Stimulated activated naive B cell treated with anti-CD40 and anti-IgM and Interleukin-4, amounts not matched to agents 10 μg/mL and 1 μg/mL and 100 μg/mL, for 72 hours (primary cell): ENCODE measurements around the gene KAZN.
"Not testable (repeated sequence)": the region's sequence is repeated elsewhere in the genome, so short reads cannot be mapped to it uniquely, and the experiment has no call there.

Experiments used
- ATAC-seq, 2 donors: fragments of 150-1000 bp; cut with Tn5 transposase; replicated peaks; 2 replicates each; pipeline ENCODE4 v1.10.0; 2021; ENCODE audit warnings: moderate library complexity in 1 of 2
- DNase-seq: peaks from one replicate; pipeline ENCODE4 v3.0.0; 2021
- H3K27ac Mint-ChIP-seq: one replicate; pipeline ENCODE4 v1.8.0; 2022; ENCODE audit warnings: mild to moderate bottlenecking, mixed read lengths
- H3K27me3 Mint-ChIP-seq, 2 donors: one replicate each; pipeline ENCODE4 v1.8.0; 2022; ENCODE audit warnings: mixed read lengths in 2 of 2
- H3K36me3 Mint-ChIP-seq, 2 donors: one replicate each; pipeline ENCODE4 v1.8.0; 2022; ENCODE audit warnings: mixed read lengths in 2 of 2, mild to moderate bottlenecking in 1 of 2
- H3K4me1 Mint-ChIP-seq, 2 donors: one replicate each; pipeline ENCODE4 v1.8.0; 2022; ENCODE audit warnings: mixed read lengths in 2 of 2, mild to moderate bottlenecking in 1 of 2
- H3K4me3 Mint-ChIP-seq, 2 donors: one replicate each; pipeline ENCODE4 v1.8.0; 2022; ENCODE audit warnings: mild to moderate bottlenecking in 2 of 2, mixed read lengths in 2 of 2, moderate library complexity in 1 of 2
- H3K9me3 Mint-ChIP-seq, 2 donors: one replicate each; pipeline ENCODE4 v1.8.0; 2022; ENCODE audit warnings: mixed read lengths in 2 of 2, mild to moderate bottlenecking in 1 of 2

KAZN gene

DNA sequence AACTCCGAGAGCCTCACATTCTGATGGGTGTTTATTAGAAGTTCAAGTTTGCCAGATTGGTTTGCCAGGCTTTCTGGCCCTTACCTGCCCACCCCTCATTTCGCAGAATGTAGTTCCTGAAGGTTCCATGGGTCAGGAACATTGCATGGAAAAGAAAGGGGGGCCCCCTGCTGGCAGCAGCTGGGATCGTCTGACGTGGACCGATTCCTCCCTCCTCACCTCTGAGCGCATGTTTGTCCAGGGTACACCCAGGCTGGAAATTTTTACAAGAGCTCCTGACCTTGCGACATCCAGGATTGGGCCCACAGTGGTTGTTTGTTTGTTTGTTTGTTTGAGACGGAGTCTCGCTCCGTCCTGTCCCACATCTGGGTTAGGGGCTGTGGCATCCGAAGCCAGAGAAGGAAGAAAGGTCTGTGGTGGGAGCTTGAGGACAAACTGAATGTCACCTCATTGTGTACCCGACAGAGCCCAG lies 429.1 kb downstream of the KAZN start:
- H3K4me1 Mint-ChIP-seq = no peaks in the 10 kb centered on the region
- no peaks in the 10 kb centered on the region for H3K9me3 Mint-ChIP-seq
- DNase-seq (no peak), ATAC-seq (peak in 1 of 2 donors; percentile 38)
- H3K27ac Mint-ChIP-seq = no peak overlapping the region
- H3K27me3 Mint-ChIP-seq = peaks cover 5 to 12% of the 10 kb centered on the region in 2 donors
- H3K4me3 Mint-ChIP-seq = no peak overlapping the region
- H3K36me3 Mint-ChIP-seq = no peaks in the 10 kb centered on the region

GRCh38 chr1:15028102-15028501 lies 429.6 kb downstream of the KAZN start:
- DNase-seq (no peak), ATAC-seq (no peak)
- Mint-ChIP-seq H3K27me3 (peaks cover 2 to 12% of the 10 kb centered on the region in 2 donors), H3K36me3 (no peaks in the 10 kb centered on the region), H3K4me1 (no peaks in the 10 kb centered on the region), H3K4me3 (no peak overlapping the region), H3K9me3 (no peaks in the 10 kb centered on the region), H3K27ac (no peak overlapping the region)

GRCh38 chr1:15028616-15029015 lies 430.1 kb downstream of the KAZN start:
- no peak overlapping the region for H3K4me3 Mint-ChIP-seq
- ATAC-seq (no peak), DNase-seq (no peak)
- H3K9me3 Mint-ChIP-seq = no peaks in the 10 kb centered on the region
- peaks cover 0 to 12% of the 10 kb centered on the region in 2 donors for H3K27me3 Mint-ChIP-seq
- H3K4me1 Mint-ChIP-seq = peaks cover 0 to 2% of the 10 kb centered on the region in 2 donors
- H3K27ac Mint-ChIP-seq = no peak overlapping the region
- H3K36me3 Mint-ChIP-seq = no peaks in the 10 kb centered on the region

- H3K36me3 Mint-ChIP-seq = no peaks in the 10 kb centered on the region
- no peaks in the 10 kb centered on the region for H3K9me3 Mint-ChIP-seq
- peaks cover 0 to 9% of the 10 kb centered on the region in 2 donors for H3K27me3 Mint-ChIP-seq
- H3K4me3 Mint-ChIP-seq = no peak overlapping the region
- no peak for ATAC-seq
- H3K27ac Mint-ChIP-seq = no peak overlapping the region
- DNase-seq = no peak
- H3K4me1 Mint-ChIP-seq = peaks cover 0 to 7% of the 10 kb centered on the region in 2 donors
Observed at GRCh38 chr1:15029036-15029435, 430.6 kb downstream of the KAZN start.

- H3K36me3 Mint-ChIP-seq = no peaks in the 10 kb centered on the region
- H3K4me3 Mint-ChIP-seq = no peak overlapping the region
- H3K27me3 Mint-ChIP-seq = peaks cover 0 to 6% of the 10 kb centered on the region in 2 donors
- ATAC-seq (no peak), DNase-seq (no peak)
- H3K9me3 Mint-ChIP-seq = no peaks in the 10 kb centered on the region
- peaks cover 0 to 10% of the 10 kb centered on the region in 2 donors for H3K4me1 Mint-ChIP-seq
- no peak overlapping the region for H3K27ac Mint-ChIP-seq
Observed at GRCh38 chr1:15029786-15030185, 431.3 kb downstream of the KAZN start.

- Mint-ChIP-seq H3K27me3 (peaks cover 0 to 6% of the 10 kb centered on the region in 2 donors), H3K36me3 (no peaks in the 10 kb centered on the region), H3K9me3 (no peaks in the 10 kb centered on the region), H3K27ac (no peak overlapping the region), H3K4me3 (no peak overlapping the region), H3K4me1 (peaks cover 0 to 10% of the 10 kb centered on the region in 2 donors)
- ATAC-seq (no peak), DNase-seq (no peak)
Observed at GRCh38 chr1:15031251-15031933, 432.9 kb downstream of the KAZN start.

- ATAC-seq (no peak), DNase-seq (no peak)
- Mint-ChIP-seq H3K4me1 (peaks cover 0 to 10% of the 10 kb centered on the region in 2 donors), H3K9me3 (no peaks in the 10 kb centered on the region), H3K4me3 (no peak overlapping the region), H3K27me3 (peaks cover 0 to 6% of the 10 kb centered on the region in 2 donors), H3K27ac (no peak overlapping the region), H3K36me3 (no peaks in the 10 kb centered on the region)
Observed at GRCh38 chr1:15033264-15033663, 434.8 kb downstream of the KAZN start.

DNA sequence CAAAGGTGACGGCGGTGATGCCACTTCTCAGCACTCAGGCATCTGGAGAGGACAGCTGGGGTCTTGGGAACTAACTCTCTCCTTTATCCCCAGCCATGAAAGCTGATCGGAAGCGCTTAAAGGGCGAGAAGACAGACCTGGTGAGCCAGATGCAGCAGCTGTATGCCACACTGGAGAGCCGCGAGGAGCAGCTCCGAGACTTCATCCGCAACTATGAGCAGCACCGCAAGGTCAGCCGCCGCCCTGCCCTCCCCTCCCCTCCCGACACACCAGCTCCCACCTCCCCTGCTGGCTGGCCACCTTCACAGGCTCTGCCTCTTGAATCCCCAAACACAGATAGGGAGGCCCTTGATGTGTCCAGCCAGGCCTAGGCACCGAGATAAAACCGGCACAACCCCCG lies 436.2 kb downstream of the KAZN start:
- ATAC-seq (no peak), DNase-seq (no peak)
- Mint-ChIP-seq H3K4me3 (no peak overlapping the region), H3K36me3 (no peaks in the 10 kb centered on the region), H3K27me3 (no peaks in the 10 kb centered on the region), H3K9me3 (no peaks in the 10 kb centered on the region), H3K4me1 (peaks cover 0 to 10% of the 10 kb centered on the region in 2 donors), H3K27ac (no peak overlapping the region)

DNA sequence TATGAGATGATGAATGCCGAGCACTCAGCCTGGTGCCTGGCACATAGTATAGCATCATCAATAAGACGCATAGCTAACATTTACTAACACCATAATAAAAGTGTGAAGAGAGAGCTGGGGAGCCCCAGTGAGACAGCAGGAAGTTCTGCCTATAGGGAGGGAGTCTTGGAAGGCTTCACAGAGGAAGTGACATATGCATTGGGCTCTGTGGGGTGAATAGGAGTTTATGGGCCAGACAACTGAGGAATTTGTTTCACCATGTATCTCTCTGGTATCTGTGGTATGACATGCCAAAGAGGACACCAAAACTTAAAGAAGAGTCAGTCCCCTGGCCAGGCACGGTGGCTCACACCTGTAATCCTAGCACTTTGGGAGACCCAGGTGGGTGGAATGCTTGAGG lies 436.8 kb downstream of the KAZN start:
- Mint-ChIP-seq H3K36me3 (no peaks in the 10 kb centered on the region), H3K27me3 (no peaks in the 10 kb centered on the region), H3K4me1 (peaks cover 0 to 10% of the 10 kb centered on the region in 2 donors), H3K4me3 (no peak overlapping the region), H3K27ac (no peak overlapping the region), H3K9me3 (no peaks in the 10 kb centered on the region)
- ATAC-seq (no peak), DNase-seq (no peak)

GRCh38 chr1:15036101-15036500 lies 437.6 kb downstream of the KAZN start:
- peaks cover 0 to 10% of the 10 kb centered on the region in 2 donors for H3K4me1 Mint-ChIP-seq
- no peak overlapping the region for H3K27ac Mint-ChIP-seq
- ATAC-seq (no peak), DNase-seq (no peak)
- no peaks in the 10 kb centered on the region for H3K27me3 Mint-ChIP-seq
- H3K36me3 Mint-ChIP-seq = no peaks in the 10 kb centered on the region
- H3K4me3 Mint-ChIP-seq = no peak overlapping the region
- H3K9me3 Mint-ChIP-seq = no peaks in the 10 kb centered on the region

GRCh38 chr1:15038232-15039016 lies 439.9 kb downstream of the KAZN start:
- H3K4me1 Mint-ChIP-seq = peaks cover 0 to 9% of the 10 kb centered on the region in 2 donors
- no peak for DNase-seq
- H3K36me3 Mint-ChIP-seq = no peaks in the 10 kb centered on the region
- no peaks in the 10 kb centered on the region for H3K27me3 Mint-ChIP-seq
- H3K27ac Mint-ChIP-seq = no peak overlapping the region
- H3K4me3 Mint-ChIP-seq = no peak overlapping the region
- peak; percentile 61 to 79 for ATAC-seq
- H3K9me3 Mint-ChIP-seq = no peaks in the 10 kb centered on the region

- no peak for DNase-seq
- Mint-ChIP-seq H3K4me3 (no peak overlapping the region), H3K27me3 (no peaks in the 10 kb centered on the region), H3K36me3 (no peaks in the 10 kb centered on the region), H3K9me3 (no peaks in the 10 kb centered on the region), H3K4me1 (peaks cover 0 to 2% of the 10 kb centered on the region in 2 donors), H3K27ac (no peak overlapping the region)
- ATAC-seq = no peak
Observed at GRCh38 chr1:15039017-15039648, 440.6 kb downstream of the KAZN start.

DNA sequence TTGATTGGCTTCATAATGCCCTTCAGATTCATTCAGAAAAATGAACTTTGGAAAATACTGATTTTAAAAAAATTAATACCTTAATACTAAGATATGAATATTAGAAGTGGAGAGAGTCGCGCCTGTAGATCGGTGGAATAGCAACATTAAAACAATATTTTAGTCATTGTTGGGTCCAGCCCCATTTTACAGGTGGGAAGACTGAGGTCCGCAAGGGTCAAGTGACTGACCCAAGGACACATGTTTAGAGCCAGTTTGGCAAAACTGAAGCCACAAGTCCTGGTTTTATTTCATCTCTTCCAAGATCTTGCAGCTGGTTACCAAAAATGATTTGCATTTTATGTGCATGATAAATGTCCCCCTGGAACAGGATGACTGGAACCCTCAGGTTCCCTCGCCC lies 441.4 kb downstream of the KAZN start:
- Mint-ChIP-seq H3K9me3 (no peaks in the 10 kb centered on the region), H3K27ac (no peak overlapping the region), H3K36me3 (no peaks in the 10 kb centered on the region), H3K4me1 (no peaks in the 10 kb centered on the region), H3K4me3 (no peak overlapping the region), H3K27me3 (no peaks in the 10 kb centered on the region)
- ATAC-seq (no peak), DNase-seq (no peak)

- not testable (repeated sequence) for H3K4me3 Mint-ChIP-seq, H3K9me3 Mint-ChIP-seq, DNase-seq, H3K36me3 Mint-ChIP-seq, H3K4me1 Mint-ChIP-seq, ATAC-seq, H3K27me3 Mint-ChIP-seq
- peak overlapping the region; percentile 56 for H3K27ac Mint-ChIP-seq
Observed at GRCh38 chr1:15040685-15041084, 442.2 kb downstream of the KAZN start.
